ENCODE data around the gene MAML3.
A peak's percentile ranks its signal among the peaks of the same experiment; 100 is the strongest.

Gene MAML3

GRCh38 chr4:139768896-139769295 is 385.1 kb downstream of the MAML3 start:
- no peaks in the 10 kb centered on the region for H3K36me3 ChIP-seq
- H3K27me3 ChIP-seq: no peaks in the 10 kb centered on the region
- DNase-seq: no peak
- no peak overlapping the region for H3K4me3 ChIP-seq
- H3K9me3 ChIP-seq: no peaks in the 10 kb centered on the region
- H3K4me1 ChIP-seq: peaks cover 0 to 29% (median 14%) of the 10 kb centered on the region in 4 donors
- TF ChIP-seq CTCF (IDR thresholded peaks at IDR 0.05): no peak
- intact Hi-C loops (cut with DNase I; ENCODE audit: low total_unique reads): no loop called here
- H3K27ac ChIP-seq: no peak overlapping the region

GRCh38 chr4:139768366-139768765 is 385.6 kb downstream of the MAML3 start:
- no peaks in the 10 kb centered on the region for H3K9me3 ChIP-seq
- H3K27me3 ChIP-seq: no peaks in the 10 kb centered on the region
- H3K4me1 ChIP-seq: peaks cover 0 to 34% (median 19%) of the 10 kb centered on the region in 4 donors
- no peak overlapping the region for H3K27ac ChIP-seq
- H3K36me3 ChIP-seq: no peaks in the 10 kb centered on the region
- DNase-seq: no peak
- no peak for TF ChIP-seq CTCF (IDR thresholded peaks at IDR 0.05)
- intact Hi-C loops (cut with DNase I; ENCODE audit: low total_unique reads): no loop called here
- H3K4me3 ChIP-seq: no peak overlapping the region

- no peak overlapping the region for H3K4me3 ChIP-seq
- DNase-seq: no peak
- intact Hi-C loops (cut with DNase I; ENCODE audit: low total_unique reads): no loop called here
- H3K36me3 ChIP-seq: no peaks in the 10 kb centered on the region
- no peak overlapping the region for H3K27ac ChIP-seq
- TF ChIP-seq CTCF (IDR thresholded peaks at IDR 0.05): no peak
- no peaks in the 10 kb centered on the region for H3K9me3 ChIP-seq
- no peaks in the 10 kb centered on the region for H3K27me3 ChIP-seq
- peaks cover 0 to 42% (median 26%) of the 10 kb centered on the region in 4 donors for H3K4me1 ChIP-seq
Measured at GRCh38 chr4:139767585-139767984, 386.4 kb downstream of the MAML3 start.

- no peak overlapping the region for H3K4me3 ChIP-seq
- H3K27ac ChIP-seq: no peak overlapping the region
- intact Hi-C loops (cut with DNase I; ENCODE audit: low total_unique reads): no loop called here
- TF ChIP-seq CTCF (IDR thresholded peaks at IDR 0.05): no peak
- no peaks in the 10 kb centered on the region for H3K27me3 ChIP-seq
- DNase-seq: no peak
- no peaks in the 10 kb centered on the region for H3K36me3 ChIP-seq
- peaks cover 0 to 46% (median 29%) of the 10 kb centered on the region in 4 donors for H3K4me1 ChIP-seq
- no peaks in the 10 kb centered on the region for H3K9me3 ChIP-seq
Measured at GRCh38 chr4:139767168-139767567, 386.8 kb downstream of the MAML3 start.

GRCh38 chr4:139764686-139765310 is 389.2 kb downstream of the MAML3 start:
- Histone ChIP-seq H3K4me1 (peaks cover 0 to 40% (median 29%) of the 10 kb centered on the region in 4 donors), H3K9me3 (no peaks in the 10 kb centered on the region), H3K4me3 (no peak overlapping the region), H3K27ac (peak overlapping the region; percentile 58 to 69), H3K27me3 (no peaks in the 10 kb centered on the region), H3K36me3 (no peaks in the 10 kb centered on the region)
- intact Hi-C loops (cut with DNase I; ENCODE audit: low total_unique reads): no loop called here
- no peak for TF ChIP-seq CTCF (IDR thresholded peaks at IDR 0.05)
- no peak for DNase-seq

Data from tibial artery (tissue), 4 donors.